HG02763 (cell line): ENCODE results near the gene TSC2.
"Not testable (repeated sequence)": the region's sequence is repeated elsewhere in the genome, so short reads cannot be mapped to it uniquely, and the experiment has no call there.

Experiments used
- ATAC-seq: cut with Tn5 transposase; IDR thresholded peaks from one replicate; pipeline ENCODE4 v1.9.1; 2021; ENCODE audit warnings: mild to moderate bottlenecking, moderate library complexity; ENCODE audit not compliant: unreplicated experiment

TSC2 gene

DNA sequence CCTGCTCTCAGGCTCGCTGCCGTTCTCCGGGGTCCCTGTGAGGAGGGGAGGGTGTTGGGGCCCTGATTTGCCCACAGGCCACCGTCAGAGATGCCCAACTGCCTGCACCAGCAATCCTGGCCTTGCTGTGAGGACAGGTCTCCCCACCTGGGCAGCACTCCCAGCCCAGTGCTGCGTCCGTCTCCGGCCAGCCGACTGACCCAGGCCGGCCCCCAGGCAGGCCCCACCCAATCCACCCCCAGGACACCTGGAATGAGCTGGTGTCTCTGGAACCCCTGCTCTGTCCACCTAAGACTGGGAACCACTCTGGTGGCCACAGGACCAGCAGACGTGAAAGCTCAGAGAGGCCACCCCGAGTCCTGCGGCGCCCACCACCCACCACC, 67.8 kb downstream of the TSC2 start:
- no peak for ATAC-seq

DNA sequence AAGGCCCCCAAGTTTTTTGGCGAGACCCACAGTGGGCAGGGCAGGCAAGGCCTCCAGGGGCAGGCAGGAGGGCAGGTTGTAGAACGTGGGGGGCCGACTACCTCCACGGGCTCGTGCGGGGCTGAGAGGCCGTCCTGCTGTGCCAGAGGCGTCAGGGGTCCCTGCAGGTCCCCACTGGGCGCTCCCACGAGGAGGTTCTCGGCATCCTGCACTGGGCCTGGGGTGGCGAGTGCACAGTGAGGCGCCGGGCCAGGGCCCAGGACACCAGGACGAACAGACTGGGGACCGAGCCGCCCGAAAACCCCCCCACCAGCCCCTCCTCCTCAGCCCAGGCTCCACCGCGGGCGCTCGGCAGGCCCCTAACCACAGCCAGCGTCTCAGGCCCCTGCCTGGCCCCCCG, 68.6 kb downstream of the TSC2 start:
- not testable (repeated sequence) for ATAC-seq

DNA sequence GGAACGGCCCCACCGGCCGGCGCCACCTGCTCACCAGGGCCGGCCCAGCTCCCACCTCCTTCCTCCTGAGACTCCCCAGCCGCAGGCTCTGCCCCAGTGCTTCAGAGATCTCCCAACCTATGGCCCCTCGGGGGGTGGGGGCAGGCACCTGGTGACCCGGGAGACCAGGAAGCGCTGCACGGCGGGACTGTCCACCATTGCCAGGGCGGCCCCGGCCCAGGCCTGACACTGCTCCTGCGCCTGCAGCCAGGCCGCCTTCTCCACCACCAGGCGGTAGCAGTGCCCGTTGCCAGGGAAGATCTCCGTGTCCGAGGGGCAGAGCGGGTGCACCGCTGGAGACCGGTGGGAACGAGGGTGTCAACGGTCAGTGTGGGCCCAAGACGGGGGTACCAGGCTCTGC, 69.6 kb downstream of the TSC2 start:
- ATAC-seq = not testable (repeated sequence)

DNA sequence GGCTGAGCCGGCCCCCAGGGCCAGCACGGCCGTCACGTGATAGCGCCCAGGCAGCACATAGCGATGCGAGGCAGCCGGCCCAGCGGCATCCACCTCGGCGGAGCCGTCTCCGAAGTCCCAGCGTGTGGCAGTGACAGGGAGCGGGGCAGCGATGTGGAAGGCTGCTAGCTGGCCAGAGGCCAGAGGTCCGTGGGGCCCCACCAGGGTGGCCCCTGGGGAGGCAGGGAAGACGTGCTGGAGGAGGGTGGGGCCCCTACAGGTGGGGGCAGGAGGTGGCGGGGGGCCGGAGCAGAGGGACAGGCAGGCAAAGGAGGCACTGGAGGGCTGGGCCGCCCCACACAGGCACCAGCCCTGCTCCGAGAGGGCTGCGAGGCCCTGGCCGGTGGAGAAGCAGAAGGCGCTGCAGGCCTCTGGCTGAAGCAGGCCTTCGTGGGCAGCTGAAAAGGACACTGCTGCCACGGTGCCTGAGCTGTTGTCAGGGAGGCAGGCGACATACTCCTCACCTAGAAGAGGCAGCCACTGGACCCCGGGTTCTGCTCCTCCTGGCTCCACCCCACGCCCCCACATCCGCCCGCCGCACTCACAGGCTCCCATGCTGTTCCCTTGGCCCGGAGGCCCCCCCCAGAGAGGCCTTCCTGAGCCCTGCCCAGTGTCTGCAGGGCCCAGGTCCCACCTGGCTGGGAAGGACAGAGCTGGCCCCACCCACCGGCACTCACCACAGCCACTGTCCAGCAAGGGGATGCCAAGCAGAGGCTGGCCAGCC, 70.4 kb downstream of the TSC2 start:
- ATAC-seq = not testable (repeated sequence)

DNA sequence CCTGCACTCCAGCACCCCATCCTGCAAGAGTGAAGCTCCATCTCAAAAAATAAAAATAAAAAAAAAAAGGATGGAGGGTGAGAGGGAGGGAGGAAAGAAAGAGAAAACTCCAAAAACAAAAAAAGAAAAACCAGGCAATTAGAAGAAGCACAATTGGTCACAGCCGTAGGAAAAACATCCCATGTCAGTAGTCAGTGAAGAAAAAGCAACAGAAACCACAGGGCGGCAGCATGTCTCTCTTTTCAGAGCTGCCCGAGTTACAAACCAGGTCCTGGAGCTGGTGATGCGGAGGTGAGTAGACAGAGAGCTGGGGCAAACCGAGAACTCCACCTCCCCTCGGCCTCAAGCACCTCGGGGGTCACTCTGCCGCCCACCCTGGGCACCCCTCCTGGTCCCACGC, 73.5 kb downstream of the TSC2 start:
- ATAC-seq = not testable (repeated sequence)

DNA sequence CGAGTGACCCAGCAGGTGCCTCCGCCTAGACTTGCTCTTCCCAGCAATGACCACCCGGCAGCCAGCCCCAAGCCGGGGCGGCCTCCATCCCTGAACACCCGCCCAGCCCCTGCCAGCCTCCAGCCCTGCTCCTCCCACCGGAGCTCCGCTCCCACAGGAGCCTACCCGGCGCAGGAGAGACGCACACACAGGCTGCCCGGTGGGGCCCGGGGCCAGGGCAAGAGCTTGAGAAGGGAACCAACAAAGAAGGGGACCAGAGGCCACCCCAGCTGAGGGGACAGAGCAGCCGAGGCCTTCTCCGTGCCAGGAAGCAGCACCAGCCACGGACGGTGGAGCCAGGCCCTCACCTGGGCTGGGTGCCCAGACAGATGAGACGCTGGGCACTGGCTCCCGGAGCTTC, 74.1 kb downstream of the TSC2 start:
- no peak for ATAC-seq

DNA sequence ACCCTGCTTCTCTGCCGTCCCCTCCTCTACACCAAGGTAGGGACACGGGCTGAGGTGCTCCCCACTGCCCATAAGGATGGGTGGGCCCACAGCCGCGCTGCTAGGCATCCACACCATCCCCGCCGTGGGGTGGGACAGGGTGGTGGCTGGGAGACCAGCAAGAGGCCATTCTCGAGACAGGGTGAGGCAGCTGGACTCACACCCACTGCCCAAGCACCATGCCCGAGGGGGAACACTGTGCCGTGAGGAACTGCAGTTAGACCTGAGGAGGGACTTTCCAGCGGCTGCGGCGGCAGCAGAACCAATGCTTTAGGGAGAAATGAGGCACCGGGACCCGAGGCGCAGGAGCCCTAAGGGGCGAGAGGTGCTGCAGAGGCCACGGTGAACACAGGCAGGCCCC, 74.6 kb downstream of the TSC2 start:
- no peak for ATAC-seq

DNA sequence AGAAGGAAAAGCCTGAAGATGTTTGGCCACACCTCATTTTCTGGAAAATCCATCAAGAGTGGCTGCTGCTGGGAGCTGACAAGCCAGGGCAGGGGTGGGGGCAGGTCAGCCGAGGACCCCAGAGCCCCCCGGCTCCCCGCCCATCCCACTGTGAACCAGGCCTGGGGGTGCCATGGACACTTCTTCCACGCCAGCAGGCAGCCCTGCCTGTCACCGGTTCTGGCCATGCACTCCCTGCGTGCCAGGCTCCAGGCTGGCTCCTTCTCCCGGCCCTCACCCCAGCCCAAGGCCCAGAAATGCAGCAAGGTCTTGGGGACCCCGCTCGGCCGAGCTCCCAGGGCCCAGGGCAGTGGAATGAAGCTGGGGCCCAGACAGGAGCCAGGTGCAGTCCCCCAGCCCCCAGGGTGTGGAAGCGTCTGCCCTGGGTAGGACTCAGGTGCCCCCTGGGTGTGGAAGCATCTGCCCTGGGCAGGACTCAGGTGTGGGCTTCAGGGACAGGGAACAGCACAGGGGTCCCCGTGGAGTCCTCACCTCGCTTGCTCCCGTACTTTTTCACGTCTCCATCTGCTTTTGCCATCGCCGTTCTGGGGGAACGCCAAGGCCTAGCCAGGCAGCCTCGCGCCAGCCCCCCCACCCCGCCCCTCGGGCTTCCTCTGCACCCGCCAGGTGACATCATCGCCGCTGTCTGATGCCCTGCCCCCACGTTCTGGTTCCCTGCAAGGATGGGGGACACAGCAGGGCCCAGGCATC, 75.3 kb downstream of the TSC2 start:
- ATAC-seq = not testable (repeated sequence)

DNA sequence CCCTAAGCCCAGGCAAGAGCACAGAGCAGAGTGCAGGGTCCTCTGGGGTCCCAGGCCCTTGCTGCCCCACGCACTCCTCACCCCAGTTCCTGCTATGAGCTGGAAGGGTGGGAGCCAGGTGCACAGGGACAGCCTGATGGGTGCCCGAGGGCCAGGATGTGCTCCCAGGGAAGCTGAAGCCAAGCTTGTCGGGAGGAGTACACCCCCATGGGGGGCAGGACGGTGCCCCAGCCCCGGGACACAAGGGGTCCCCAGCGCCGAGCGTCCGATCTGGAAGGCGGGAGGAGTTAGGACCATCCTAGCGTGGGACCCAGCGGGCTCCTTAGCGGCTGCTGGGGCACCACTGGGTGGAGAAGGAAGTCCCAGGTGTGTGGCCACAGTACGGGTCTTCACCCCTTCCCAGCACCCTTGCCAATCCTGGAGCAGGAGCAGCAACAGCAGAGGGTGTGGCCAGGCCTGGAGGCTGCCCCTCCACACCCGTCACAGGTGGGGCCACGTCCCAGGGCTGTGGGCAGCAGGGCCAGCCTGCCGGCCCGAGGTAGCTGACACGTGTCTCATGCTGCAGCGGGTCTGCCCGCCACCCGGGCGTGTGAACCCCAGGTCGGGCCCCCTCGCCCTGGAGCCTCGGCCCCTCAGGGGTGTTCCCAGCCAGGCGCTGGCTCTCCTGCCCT, 76.1 kb downstream of the TSC2 start:
- not testable (repeated sequence) for ATAC-seq

DNA sequence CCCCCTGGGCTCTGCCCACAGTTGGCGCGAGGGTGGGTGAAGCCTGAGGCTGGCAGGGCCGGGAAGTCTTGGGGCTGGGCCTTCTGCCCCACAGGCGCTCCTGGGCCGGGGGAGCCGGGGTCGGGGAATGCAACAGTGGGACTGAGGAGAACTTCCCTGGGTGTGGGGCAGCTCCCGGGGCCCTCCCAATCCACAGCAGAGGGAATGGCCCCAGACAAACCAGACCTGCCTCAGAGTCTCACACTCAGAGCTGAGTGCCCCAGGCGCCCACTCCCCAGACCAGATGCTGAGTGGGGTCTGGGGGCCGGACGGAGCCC, 76.5 kb downstream of the TSC2 start:
- not testable (repeated sequence) for ATAC-seq

DNA sequence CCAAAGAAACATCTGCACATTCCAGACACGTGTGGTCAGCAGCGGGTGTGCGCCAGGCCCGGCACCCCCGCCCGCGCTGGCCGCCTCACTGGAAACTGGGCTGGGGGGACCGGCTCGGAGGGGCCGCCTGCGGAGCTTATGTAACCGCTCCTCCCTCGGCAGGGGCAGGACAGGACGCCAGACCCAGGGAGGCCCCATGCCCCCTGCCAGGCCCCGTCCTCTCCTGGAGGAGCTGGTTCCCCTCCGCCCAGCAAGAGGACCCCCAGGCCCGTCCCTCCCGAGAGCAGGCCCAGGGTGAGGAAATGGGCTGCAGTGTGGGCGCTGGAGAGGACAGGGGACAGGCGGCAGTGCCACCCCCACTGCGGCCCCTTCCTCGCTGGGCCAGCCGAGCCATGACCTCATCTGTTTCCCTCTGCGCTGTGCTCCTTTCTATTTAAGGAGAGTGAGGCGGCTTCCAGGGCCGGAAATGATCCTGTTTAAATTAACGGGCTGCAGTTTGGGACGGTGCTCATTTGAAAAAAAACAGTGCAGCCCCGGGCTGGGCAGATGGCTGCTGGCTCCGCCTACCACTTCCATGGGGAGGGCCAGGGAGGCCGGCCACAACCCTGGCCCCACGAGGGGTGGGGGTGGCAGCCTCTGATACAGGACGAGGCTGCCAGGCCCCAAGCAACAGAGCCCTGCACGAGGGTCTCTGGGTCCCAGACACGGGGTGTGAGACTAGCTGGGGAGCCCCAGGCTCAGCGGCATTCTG, 77.1 kb downstream of the TSC2 start:
- not testable (repeated sequence) for ATAC-seq

DNA sequence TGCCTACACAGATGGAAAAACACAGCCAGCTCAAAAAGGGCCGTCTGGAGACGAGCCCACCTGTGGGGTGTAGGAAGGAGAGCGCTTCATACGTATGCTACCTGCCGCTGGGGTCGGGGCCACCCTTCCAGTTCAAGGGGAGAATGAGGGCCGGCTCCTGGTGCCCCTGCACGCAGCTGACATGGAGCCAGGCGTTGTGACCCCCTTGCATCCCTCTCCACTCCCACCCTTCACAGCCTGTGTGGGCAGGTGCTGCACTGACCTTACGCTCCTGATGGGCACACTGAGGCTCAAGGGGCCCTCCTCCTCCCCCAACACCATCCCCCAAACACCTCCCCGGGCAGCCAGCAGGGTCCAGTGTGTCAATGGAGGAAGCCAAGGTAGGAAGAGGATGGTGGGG, 77.8 kb downstream of the TSC2 start:
- ATAC-seq = not testable (repeated sequence)

DNA sequence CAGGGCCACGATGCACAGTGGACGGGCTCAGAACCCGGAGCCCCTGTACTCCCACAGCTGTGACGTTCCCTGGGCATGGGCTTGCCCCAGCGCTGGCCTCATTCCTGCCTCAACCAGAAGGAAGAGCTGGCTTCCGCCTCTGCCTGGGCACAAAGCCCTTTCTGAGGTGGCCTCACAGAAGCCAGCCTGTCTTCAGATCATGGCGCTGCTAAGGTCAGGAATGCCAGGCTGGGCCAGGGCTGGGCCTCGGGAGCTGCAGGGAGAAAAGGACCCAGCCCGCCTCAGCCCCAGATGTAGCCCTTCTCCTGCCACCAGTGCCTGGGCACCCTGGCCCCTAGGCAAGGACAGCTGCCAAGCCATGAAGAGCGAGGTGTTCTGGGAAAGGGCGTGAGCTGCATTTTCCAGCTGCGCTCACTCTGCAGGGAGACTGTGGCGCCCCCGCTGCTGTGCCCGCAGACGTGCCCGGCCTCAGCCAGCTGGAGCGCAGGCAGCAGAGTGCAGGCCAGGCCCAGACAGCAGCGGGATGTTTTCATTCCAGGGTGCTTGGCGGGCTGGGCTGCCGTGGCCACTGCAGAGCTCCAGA, 78.5 kb downstream of the TSC2 start:
- ATAC-seq = not testable (repeated sequence)

DNA sequence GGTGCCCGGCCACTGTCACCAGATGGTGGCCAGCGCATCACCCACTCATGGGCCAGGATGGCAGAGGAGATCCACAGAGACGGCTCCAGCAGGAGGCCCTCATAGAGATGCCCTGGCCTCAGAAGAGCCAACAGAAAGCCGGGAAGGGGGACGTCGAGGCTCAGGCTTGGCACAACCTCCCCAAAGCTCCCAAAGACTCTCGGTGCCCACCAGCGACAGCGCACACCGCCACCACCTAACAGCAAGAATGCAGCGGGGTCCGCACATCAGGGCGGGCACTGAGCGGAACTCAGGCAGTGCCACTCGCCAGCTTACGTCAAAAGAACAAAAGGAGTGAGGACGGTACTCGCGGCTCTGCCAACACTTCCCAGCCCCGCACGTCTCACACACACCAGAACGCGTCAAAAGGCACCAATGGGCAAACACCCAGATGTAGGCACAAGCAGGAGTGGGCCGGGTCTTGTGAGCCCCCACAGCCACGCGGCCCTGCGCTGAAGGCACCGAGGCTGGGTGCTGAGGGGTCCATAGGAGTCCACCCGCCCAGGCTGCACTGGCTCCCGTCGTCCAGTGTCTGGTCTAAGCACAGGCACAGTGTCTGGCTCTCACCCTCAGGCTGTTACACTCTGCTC, 79.3 kb downstream of the TSC2 start:
- ATAC-seq = not testable (repeated sequence)

DNA sequence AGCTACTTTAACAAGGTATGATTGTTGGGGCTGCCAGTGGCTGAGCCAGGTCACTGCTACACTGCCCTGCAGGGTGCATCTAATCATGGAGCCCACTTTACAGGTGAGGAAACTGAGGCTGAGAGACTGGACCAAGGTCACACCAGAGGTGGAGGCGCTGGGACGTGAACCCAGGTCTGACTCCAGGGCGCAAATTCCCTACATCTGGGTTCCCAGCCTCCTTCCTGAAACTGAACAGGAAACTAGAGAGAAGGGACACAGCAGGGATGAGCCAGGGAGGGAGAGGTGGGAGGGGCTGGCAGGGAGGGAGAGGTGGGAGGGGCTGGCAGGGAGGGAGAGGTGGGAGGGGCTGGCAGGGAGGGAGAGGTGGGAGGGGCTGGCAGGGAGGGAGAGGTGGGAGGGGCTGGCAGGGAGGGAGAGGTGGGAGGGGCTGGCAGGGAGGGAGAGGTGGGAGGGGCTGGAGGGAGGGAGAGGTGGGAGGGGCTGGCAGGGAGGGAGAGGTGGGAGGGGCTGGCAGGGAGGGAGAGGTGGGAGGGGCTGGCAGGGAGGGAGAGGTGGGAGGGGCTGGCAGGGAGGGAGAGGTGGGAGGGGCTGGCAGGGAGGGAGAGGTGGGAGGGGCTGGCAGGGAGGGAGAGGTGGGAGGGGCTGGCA, 80.0 kb downstream of the TSC2 start:
- not testable (repeated sequence) for ATAC-seq

DNA sequence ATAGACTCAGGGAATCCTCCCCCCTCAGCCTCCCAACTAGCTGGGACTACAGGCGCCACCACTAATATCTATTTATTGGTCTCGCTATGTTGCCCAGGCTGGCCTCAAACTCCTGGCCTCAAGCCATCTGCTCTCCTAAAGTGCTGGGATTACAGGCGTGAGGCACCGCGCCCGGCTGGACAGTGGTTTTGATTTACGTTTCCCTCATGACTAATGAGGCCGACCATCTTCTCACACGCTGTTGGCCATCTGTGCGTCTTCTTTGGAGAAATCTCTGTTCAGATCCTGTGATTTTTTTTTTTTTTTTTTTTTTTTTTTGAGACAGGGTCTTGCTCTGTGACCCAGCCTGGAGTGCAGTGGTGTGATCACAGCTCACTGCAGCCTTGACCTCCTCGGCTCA, 81.5 kb downstream of the TSC2 start:
- ATAC-seq = not testable (repeated sequence)

DNA sequence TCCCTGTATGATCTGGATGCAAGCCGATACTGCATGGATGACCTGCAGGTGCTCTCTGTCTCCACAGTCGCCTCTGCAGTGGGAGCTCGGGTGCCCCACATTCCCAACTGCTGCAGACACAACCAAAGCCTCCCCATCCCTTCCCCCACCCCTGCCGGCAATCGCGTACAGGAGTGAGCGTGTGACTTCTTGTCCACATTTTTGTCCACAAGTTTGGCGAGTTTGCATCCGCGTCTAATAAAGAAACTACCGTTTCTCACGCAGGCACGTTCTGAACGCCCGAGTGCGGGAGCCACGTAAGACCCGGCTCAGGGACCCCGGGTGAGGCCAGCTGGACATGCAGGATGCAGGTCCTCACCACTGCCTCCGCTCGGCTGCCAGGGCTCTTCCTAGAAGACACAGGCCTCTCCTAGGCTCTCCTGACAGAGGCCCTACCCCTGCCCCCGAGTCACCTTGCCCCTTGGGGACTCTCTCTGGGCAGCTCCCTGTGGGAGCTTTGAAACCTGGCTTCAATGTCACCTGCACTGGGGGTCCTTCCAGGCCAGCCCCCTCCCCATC, 82.2 kb downstream of the TSC2 start:
- ATAC-seq = not testable (repeated sequence)

DNA sequence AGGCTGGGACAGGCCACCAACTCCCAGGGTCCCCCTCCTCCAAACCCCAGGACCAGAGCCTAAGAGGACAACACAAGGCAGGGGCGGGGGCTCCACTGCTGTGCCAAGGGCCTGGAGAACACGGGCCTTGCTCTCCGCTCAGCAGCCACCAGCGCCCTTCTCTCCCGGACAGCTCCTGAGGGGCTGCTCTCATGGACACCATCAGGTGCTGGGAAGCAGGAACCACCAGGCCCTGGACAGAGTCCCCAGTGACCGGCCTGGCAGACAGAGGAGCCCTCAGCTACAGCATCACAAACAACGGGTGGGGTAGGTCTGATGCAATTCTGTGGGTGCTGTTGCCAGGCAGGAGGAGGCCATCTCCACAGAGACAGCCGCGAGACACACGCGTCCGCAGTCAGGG, 86.0 kb downstream of the TSC2 start:
- ATAC-seq = not testable (repeated sequence)

DNA sequence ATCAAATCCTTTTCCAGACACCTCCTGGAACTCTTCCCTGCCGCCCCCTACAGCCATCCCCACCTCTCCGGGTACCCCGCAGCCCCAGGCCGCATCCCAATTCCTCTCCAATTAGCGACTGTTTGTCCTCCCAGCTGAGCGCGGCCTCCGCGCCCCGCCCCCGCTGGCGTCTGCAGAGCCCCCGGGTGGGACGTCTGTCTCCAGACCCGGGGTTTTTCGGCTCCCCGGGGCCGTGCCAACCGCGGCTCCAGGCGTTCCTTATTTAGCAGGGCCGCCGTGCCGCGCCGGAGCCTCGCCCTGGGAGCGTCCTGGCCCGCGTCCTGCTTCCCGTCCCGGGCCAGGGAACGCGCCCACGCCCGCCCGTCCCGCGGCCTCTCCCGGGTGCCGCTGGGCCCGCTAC, 87.3 kb downstream of the TSC2 start:
- not testable (repeated sequence) for ATAC-seq
